22Rv1 (cell line): ENCODE measurements around the gene TIMP2.

Source experiments
- CTCF ChIP-seq: fragments of 450-650 bp; IDR thresholded peaks from 2 replicates; pipeline ENCODE4 v1.5.1; 2017; ENCODE audit warnings: mild to moderate bottlenecking
- ZFX ChIP-seq: fragments of 450-650 bp; IDR thresholded peaks from 2 replicates; pipeline ENCODE4 v1.6.1; 2017; ENCODE audit warnings: antibody characterized with exemption, borderline replicate concordance

GRCh38 chr17:78951967-78952551 lies 26.9 kb upstream of the TIMP2 start:
- TF ChIP-seq CTCF: no peak
- TF ChIP-seq ZFX: no peak
